Breast epithelium (tissue), 3 donors: ENCODE measurements around the gene PLXND1.

Source experiments
- POLR2A ChIP-seq: fragments of 450-650 bp; IDR thresholded peaks from one replicate; pipeline ENCODE4 v1.6.1; 2016; ENCODE audit warnings: antibody characterized with exemption, mild to moderate bottlenecking, moderate library complexity
- TF ChIP-seq, protein P1 (sequence below), 3 donors: fragments of 450-650 bp; IDR thresholded peaks; one replicate each; pipeline ENCODE4 v1.5.1; 2016 to 2017; ENCODE audit warnings: antibody characterized with exemption in 3 of 3, mild to moderate bottlenecking in 3 of 3, moderate library complexity in 3 of 3

DNA sequence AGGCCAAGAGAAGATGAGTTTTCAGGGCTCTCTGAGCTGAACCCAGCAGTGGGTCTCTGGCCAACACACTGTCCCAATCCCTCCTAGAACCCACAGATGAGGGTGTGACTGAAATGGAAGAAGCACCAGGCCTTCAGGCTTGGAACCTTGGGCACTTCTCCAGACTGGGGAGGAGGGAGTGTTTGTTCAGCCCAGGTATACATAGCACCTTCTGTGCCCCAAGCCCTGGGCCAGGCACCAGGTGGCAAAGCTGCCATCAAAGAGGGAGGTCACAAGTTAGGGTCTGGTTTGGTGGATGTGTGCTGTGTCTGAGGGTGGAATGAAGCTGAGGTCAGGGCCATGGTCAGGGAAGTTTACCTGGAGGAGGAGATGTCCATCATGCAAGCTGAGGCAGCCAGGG is 93.9 kb downstream of the PLXND1 start:
- TF ChIP-seq, protein P1, sequence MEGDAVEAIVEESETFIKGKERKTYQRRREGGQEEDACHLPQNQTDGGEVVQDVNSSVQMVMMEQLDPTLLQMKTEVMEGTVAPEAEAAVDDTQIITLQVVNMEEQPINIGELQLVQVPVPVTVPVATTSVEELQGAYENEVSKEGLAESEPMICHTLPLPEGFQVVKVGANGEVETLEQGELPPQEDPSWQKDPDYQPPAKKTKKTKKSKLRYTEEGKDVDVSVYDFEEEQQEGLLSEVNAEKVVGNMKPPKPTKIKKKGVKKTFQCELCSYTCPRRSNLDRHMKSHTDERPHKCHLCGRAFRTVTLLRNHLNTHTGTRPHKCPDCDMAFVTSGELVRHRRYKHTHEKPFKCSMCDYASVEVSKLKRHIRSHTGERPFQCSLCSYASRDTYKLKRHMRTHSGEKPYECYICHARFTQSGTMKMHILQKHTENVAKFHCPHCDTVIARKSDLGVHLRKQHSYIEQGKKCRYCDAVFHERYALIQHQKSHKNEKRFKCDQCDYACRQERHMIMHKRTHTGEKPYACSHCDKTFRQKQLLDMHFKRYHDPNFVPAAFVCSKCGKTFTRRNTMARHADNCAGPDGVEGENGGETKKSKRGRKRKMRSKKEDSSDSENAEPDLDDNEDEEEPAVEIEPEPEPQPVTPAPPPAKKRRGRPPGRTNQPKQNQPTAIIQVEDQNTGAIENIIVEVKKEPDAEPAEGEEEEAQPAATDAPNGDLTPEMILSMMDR (IDR thresholded peaks at IDR 0.05): no peak
- TF ChIP-seq POLR2A: no peak
